ENCODE data around the gene SMIM24. TPM values are rescaled to one million over a fixed set of nuclear protein-coding genes. Genes with fewer than 3 reads are reported as not detected.

The SMIM24 gene
- total RNA-seq, 3 donors from 2014 or later, result 8.5 to 62.5 (median 41.8) TPM

DNA sequence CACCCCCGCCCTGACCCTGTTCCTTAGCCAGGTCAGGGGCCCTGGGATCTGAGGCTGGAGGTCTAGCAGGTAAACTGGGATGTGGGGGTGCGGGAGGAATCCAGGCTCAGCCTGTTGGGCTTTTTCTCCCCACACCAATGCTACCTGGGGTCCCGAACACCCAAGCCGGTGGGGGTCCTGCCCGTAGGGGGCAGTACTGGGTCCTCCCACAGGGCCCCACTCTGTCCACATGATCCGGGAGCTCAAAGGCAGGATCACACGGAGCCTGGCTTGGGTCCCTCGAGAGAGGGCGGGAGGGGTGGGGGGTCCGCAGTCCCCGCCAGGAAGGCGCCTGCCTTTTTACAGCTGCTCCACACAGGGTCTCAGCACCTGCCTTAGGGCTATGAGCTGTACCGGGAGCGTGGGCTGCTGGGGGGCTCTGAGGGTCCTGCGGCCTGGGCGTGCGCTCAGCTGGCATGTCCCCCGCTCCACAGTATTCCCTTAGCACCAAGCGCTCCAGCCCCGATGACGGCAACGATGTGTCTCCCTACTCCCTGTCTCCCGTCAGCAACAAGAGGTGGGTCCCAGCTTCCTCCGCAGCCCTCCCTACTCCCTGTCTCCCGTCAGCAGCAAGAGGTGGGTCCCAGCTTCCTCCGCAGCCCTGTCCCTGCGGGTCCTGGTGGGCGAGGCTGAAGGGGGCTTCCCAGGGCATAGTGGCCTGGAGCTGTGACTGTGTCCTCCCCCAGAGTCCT lies 46.3 kb upstream of the SMIM24 start:
- intact Hi-C loops (cut with DNase I, micrococcal nuclease), result no loop called here
- peaks cover 5% of the 10 kb centered on the region for H3K36me3 ChIP-seq (ENCODE audit: low read depth)

DNA sequence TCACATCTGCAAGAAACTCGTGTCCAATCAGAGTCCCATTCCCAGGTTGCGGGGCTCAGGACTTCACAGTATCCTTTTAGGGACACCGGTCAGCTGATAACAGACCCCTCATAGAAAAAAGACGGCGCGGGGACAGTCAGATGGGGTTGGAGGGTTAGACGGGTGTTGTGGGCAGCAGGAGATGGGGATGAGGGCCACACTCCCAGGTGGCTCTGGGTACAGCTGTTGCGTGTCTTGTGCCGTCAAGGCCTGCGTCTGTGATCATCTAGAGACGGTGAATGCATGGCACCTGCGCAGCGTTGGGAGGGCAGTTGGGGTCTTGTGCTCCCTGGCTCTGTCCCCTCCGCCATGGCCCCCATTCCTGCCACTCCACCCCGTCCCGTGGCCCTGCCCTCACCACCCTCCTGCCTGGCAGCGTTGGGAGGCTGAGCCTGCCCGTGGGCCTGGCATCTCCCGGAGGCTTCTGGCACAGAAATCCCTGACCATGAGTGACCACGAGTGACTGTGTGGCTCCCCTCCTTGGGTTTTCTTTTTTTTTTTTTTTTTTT lies 44.7 kb upstream of the SMIM24 start:
- no peak for ATAC-seq
- intact Hi-C loops (cut with DNase I, micrococcal nuclease), result no loop called here
- Histone ChIP-seq H3K4me3 (no peak overlapping the region), H3K36me3 (ENCODE audit: low read depth) (peaks cover 5% of the 10 kb centered on the region), H3K4me1 (ENCODE audit: low read depth) (no peaks in the 10 kb centered on the region), H3K9me3 (no peaks in the 10 kb centered on the region)
- DNase-seq, result peak in 1 of 3 donors; percentile 47
- TF ChIP-seq, protein P1, sequence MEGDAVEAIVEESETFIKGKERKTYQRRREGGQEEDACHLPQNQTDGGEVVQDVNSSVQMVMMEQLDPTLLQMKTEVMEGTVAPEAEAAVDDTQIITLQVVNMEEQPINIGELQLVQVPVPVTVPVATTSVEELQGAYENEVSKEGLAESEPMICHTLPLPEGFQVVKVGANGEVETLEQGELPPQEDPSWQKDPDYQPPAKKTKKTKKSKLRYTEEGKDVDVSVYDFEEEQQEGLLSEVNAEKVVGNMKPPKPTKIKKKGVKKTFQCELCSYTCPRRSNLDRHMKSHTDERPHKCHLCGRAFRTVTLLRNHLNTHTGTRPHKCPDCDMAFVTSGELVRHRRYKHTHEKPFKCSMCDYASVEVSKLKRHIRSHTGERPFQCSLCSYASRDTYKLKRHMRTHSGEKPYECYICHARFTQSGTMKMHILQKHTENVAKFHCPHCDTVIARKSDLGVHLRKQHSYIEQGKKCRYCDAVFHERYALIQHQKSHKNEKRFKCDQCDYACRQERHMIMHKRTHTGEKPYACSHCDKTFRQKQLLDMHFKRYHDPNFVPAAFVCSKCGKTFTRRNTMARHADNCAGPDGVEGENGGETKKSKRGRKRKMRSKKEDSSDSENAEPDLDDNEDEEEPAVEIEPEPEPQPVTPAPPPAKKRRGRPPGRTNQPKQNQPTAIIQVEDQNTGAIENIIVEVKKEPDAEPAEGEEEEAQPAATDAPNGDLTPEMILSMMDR (IDR thresholded peaks at IDR 0.05), result no peak

More for the DNA sequence above, 46.3 kb upstream of the SMIM24 start:
- ATAC-seq, result no peak
- TF ChIP-seq, protein P1 (IDR thresholded peaks at IDR 0.05), result no peak
- Histone ChIP-seq H3K9me3 (no peaks in the 10 kb centered on the region), H3K4me3 (no peak overlapping the region), H3K4me1 (ENCODE audit: low read depth) (no peaks in the 10 kb centered on the region)
- peak in 1 of 3 donors; percentile 30 for DNase-seq

DNA sequence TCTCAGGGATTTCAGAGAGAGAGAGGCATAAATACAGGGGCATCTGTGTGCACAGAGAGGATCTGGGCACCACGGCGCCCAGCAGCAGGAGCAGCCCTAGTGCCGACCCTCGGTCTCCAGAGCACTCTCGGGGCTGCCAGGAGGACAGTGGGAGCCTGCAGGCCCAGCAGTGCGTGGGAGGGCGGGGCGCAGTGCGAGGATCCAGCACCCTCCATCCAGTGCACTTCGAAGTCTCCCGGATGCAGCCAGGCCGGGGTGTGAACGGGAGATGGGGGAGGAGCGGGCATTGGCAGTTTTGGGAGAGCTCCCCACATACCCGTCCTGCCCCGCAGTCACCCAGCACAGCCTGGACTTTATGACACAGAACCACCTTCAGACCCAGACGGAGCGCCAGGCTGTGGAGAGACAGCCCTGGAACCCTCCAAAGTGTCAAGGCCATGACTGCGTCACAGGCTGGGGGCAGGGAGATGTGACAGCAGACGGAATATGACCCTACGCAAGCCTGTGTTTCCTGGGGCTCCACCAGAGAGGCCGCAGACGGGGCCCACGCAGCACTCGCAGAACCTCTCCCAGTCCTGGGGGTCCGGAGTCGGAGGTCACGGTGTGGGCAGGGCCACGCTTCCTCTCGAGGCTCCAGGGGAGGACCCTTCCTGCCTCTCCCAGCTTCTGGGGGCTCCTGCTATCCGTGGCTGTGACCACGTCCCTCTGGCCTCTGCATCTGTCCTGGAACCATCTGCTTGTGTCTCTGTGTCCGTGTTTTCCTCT lies 43.9 kb upstream of the SMIM24 start:
- ATAC-seq (no peak), DNase-seq (no peak)
- no peaks in the 10 kb centered on the region for H3K4me1 ChIP-seq (ENCODE audit: low read depth)
- TF ChIP-seq, protein P1 (IDR thresholded peaks at IDR 0.05), result no peak
- no peaks in the 10 kb centered on the region for H3K9me3 ChIP-seq
- intact Hi-C loops (cut with DNase I, micrococcal nuclease), result no loop called here
- H3K4me3 ChIP-seq, result no peak overlapping the region
- H3K36me3 ChIP-seq (ENCODE audit: low read depth), result peaks cover 5% of the 10 kb centered on the region

DNA sequence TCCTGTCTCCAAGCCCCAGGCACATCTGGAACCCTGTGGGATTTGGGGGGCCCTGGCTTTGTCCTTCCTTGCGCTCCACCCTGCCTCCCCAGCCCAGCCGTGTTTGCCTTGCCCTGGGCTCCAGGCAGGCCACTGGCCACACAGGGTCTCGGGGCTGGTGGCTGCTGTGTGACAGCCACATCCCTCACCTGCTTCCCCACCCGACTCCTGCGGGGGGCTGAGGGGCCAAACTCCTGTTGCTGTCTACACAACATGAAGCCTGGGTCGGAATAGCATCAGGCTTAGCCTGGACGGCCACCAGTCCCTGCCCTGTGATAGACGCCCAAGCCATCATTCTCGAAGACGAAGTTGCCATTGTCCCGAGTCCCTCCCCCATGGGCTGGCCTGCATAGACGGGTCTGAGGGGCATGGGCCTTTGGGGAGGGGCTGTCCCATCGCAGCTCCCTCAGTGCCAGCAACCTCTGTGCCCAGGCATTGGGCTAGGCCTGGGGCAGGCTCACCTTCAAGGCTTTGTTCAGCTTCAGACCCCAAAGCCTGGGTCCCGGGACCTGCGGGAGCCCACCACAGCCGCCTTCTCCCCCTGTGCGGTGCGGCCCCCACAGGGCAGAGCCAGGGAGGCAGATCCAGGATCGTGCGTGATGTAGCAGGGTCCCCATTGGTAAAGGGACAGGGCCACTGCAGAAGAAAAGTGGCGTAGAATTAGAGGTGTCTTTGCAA lies 43.2 kb upstream of the SMIM24 start:
- DNase-seq, result peak in 1 of 3 donors; percentile 29
- no peaks in the 10 kb centered on the region for H3K4me1 ChIP-seq (ENCODE audit: low read depth)
- TF ChIP-seq, protein P1 (IDR thresholded peaks at IDR 0.05), result no peak
- no peak for ATAC-seq
- peaks cover 5% of the 10 kb centered on the region for H3K36me3 ChIP-seq (ENCODE audit: low read depth)
- intact Hi-C loops (cut with DNase I, micrococcal nuclease), result no loop called here
- no peak overlapping the region for H3K4me3 ChIP-seq
- no peaks in the 10 kb centered on the region for H3K9me3 ChIP-seq

Measured in mucosa of descending colon (tissue), 3 donors.